Measurements from ENCODE around the gene AVEN.

The AVEN gene

DNA sequence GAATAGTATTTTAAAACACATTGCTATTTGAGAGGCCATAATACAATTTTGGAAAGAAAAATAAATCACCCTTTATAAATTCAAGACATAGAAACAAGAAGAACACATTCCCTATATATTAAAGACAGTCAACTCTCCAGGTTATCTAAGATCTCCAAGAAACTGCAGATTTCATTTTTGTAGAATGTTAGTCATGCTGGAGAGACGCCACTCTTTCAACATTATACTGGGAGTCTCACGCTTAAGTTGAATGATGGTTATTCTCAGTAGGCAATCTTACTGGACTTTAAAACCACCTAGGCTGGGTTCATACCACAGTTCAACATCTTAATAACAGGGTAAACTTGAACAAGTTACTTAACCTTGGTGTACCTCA, 74.4 kb downstream of the AVEN start:
- no peak for DNase-seq
- Histone ChIP-seq H3K27me3 (no peaks in the 10 kb centered on the region), H3K36me3 (no peaks in the 10 kb centered on the region), H3K4me1 (peaks cover 0 to 12% (median 0%) of the 10 kb centered on the region in 4 donors), H3K4me3 (no peak overlapping the region), H3K27ac (no peak overlapping the region), H3K9me3 (no peaks in the 10 kb centered on the region)
- TF ChIP-seq, protein P1, sequence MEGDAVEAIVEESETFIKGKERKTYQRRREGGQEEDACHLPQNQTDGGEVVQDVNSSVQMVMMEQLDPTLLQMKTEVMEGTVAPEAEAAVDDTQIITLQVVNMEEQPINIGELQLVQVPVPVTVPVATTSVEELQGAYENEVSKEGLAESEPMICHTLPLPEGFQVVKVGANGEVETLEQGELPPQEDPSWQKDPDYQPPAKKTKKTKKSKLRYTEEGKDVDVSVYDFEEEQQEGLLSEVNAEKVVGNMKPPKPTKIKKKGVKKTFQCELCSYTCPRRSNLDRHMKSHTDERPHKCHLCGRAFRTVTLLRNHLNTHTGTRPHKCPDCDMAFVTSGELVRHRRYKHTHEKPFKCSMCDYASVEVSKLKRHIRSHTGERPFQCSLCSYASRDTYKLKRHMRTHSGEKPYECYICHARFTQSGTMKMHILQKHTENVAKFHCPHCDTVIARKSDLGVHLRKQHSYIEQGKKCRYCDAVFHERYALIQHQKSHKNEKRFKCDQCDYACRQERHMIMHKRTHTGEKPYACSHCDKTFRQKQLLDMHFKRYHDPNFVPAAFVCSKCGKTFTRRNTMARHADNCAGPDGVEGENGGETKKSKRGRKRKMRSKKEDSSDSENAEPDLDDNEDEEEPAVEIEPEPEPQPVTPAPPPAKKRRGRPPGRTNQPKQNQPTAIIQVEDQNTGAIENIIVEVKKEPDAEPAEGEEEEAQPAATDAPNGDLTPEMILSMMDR (IDR thresholded peaks at IDR 0.05), result no peak
- intact Hi-C loops (cut with DNase I; ENCODE audit: low total_unique reads), result no loop called here

DNA sequence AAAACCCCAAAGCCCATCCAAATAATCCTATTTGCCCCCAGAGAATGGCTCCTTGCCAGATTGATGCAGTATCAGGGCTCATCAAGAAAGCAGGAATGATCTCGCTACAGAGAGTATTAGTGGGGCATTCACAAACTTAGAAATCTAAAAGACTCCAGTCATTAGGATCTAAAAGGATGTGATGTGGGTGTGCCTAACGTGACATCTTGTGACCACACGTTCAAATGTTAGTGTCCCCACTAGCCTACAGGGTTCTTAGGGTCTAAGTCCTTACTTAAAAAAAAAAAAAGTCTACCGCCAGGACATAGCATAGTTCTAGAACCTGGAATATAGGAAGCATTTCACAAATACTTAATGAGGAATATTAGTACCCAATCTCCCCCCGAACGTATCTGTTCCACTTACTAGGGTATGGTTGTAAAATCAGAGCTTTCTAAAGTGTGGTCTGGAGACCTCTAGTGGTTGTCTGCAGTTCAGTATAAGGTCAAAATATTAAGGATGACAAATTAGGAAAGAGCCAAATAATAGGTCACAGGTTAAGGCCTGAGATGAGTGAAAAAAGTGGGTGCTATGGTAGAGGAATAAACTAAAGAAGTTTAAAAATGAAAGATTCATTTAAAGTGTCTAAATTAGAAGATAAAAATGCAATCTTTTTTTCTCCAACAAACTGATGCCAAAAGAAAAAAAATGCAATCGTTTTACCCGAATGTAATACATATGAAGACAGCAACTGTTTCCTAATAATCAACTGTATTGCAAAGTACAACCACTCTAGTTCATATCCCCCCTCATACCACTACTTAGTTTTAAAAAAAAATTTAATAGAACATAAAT, 75.0 kb downstream of the AVEN start:
- H3K36me3 ChIP-seq, result no peaks in the 10 kb centered on the region
- intact Hi-C loops (cut with DNase I; ENCODE audit: low total_unique reads), result no loop called here
- peaks cover 0 to 12% (median 0%) of the 10 kb centered on the region in 4 donors for H3K4me1 ChIP-seq
- no peak for DNase-seq
- TF ChIP-seq, protein P1 (IDR thresholded peaks at IDR 0.05), result peak; percentile 10 to 26
- no peaks in the 10 kb centered on the region for H3K9me3 ChIP-seq
- H3K27ac ChIP-seq, result no peak overlapping the region
- H3K4me3 ChIP-seq, result no peak overlapping the region
- H3K27me3 ChIP-seq, result no peaks in the 10 kb centered on the region

DNA sequence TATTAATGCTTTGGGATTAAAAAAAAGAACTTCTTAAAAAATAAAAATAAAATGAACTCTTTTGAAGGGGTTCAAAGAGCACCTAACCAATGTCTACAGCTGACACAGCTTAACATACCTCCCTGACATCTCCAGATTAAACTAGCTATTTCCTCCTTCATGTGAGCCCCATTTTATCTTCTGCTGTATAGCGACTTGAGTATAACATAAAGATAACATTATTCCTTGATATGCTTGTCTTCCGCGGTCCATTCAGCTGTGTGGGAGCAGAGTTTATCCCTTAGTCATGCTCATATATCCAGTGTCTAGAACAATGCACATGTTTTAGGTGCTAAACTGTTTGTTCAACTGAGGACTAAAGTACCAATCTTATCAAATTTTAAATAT, 78.5 kb downstream of the AVEN start:
- no peaks in the 10 kb centered on the region for H3K36me3 ChIP-seq
- intact Hi-C loops (cut with DNase I; ENCODE audit: low total_unique reads), result no loop called here
- DNase-seq, result no peak
- H3K27me3 ChIP-seq, result no peaks in the 10 kb centered on the region
- TF ChIP-seq, protein P1 (IDR thresholded peaks at IDR 0.05), result no peak
- H3K4me3 ChIP-seq, result no peak overlapping the region
- H3K27ac ChIP-seq, result no peak overlapping the region
- peaks cover 0 to 12% (median 0%) of the 10 kb centered on the region in 4 donors for H3K4me1 ChIP-seq
- no peaks in the 10 kb centered on the region for H3K9me3 ChIP-seq

DNA sequence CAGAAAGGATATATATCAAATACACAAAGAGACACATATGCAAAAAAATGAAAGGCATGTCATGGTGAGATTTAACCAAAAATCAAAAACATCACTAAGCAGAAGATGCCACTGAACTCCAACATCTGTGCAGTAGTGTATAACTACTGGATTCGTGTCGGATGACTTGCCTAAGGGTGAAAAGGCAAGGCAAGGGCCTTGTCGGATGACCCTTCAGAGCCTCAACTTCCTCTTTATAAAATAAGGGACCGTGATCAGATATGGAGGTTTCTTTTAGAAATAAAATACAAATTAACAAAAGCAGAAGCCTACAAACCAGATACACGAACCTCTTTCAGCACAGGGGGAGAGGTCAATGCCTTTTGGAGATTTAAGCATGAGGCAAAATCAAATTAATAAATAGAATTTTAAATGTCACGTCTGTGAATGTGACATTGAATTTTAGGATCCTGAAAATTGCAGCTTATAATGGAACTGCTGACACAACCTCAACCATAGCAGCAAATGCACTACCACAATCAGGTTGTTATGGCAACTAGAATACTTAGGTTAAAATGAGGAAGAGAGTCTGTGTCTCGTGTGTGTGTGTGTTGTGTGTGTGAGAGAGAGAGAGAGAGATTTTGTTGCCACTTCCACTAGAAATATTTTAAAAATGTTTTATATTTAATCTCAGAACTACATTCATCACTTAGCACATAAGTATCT, 79.0 kb downstream of the AVEN start:
- TF ChIP-seq, protein P1 (IDR thresholded peaks at IDR 0.05), result no peak
- Histone ChIP-seq H3K27ac (no peak overlapping the region), H3K27me3 (no peaks in the 10 kb centered on the region), H3K4me1 (peaks cover 0 to 9% (median 0%) of the 10 kb centered on the region in 4 donors), H3K36me3 (no peaks in the 10 kb centered on the region), H3K9me3 (no peaks in the 10 kb centered on the region), H3K4me3 (no peak overlapping the region)
- intact Hi-C loops (cut with DNase I; ENCODE audit: low total_unique reads), result no loop called here
- no peak for DNase-seq

DNA sequence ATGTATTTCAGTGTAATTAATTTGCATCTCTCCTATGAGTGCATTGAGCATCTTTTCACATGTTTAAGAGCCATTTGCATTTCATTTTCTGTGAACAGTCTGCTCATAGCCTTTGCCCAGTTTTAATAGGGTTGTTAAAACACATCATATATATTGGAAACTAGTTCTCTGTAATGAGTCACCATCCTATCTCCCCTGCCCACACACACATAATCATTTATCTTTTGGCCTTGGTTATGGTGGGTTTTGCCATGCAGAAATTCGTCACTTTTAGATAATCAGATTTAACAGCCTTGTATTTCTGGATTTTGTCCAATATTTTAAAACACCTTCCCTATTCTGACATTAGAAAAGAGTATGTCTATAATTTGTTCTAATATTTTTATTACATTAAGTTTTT, 82.6 kb downstream of the AVEN start:
- no peak overlapping the region for H3K4me3 ChIP-seq
- H3K36me3 ChIP-seq, result no peaks in the 10 kb centered on the region
- TF ChIP-seq, protein P1 (IDR thresholded peaks at IDR 0.05), result no peak
- intact Hi-C loops (cut with DNase I; ENCODE audit: low total_unique reads), result no loop called here
- H3K4me1 ChIP-seq, result no peaks in the 10 kb centered on the region
- H3K27ac ChIP-seq, result no peak overlapping the region
- no peaks in the 10 kb centered on the region for H3K27me3 ChIP-seq
- no peak for DNase-seq
- H3K9me3 ChIP-seq, result no peaks in the 10 kb centered on the region

Data from tibial artery (tissue), 4 donors.